GM06990 (cell line): ENCODE data around the gene SPATA45.
"Not testable (repeated sequence)": the region's sequence is repeated elsewhere in the genome, so short reads cannot be mapped to it uniquely, and the experiment has no call there.

Experiments
- DNase-seq: peaks from one replicate; pipeline ENCODE4 v3.0.0-alpha.2; 2011; ENCODE audit not compliant: insufficient read length; ENCODE audit errors: extremely low read depth
- H3K27me3 ChIP-seq: replicated peaks from 2 replicates; pipeline ENCODE4 v1.6.0; 2011; ENCODE audit warnings: low read length; ENCODE audit not compliant: control insufficient read depth, insufficient read depth
- H3K36me3 ChIP-seq: 2 replicates; pipeline ENCODE4 v1.5.1; 2011; ENCODE audit warnings: low read length; ENCODE audit not compliant: control insufficient read depth, insufficient read depth
- H3K4me3 ChIP-seq: replicated peaks from 2 replicates; pipeline ENCODE4 v1.5.1; 2011; ENCODE audit warnings: low read depth, mild to moderate bottlenecking, control low read depth, low read length
- CTCF ChIP-seq: IDR thresholded peaks from 2 replicates; pipeline ENCODE4 v1.5.1; 2011; ENCODE audit warnings: low read length, control low read depth, mild to moderate bottlenecking, inconsistent platforms; ENCODE audit not compliant: insufficient read depth, poor library complexity, severe bottlenecking

Gene SPATA45

GRCh38 chr1:212852105-212852688 is 4.7 kb upstream of the SPATA45 start:
- no peaks in the 10 kb centered on the region for H3K27me3 ChIP-seq
- no peak for TF ChIP-seq CTCF
- H3K36me3 ChIP-seq = peaks cover 2% of the 10 kb centered on the region; the same call in 1 of the 2 replicates
- DNase-seq = no peak
- no peak overlapping the region for H3K4me3 ChIP-seq

GRCh38 chr1:212844521-212844920 is 2.9 kb downstream of the SPATA45 start:
- H3K4me3 ChIP-seq, DNase-seq, H3K36me3 ChIP-seq, H3K27me3 ChIP-seq: not testable (repeated sequence)

GRCh38 chr1:212838145-212838544 is 9.3 kb downstream of the SPATA45 start:
- no peak for DNase-seq
- Histone ChIP-seq H3K36me3 (no peaks in the 10 kb centered on the region), H3K27me3 (no peaks in the 10 kb centered on the region), H3K4me3 (no peak overlapping the region)
- no peak for TF ChIP-seq CTCF

- not testable (repeated sequence) for H3K4me3 ChIP-seq, H3K27me3 ChIP-seq, H3K36me3 ChIP-seq
- DNase-seq = peak; percentile 35
Measured at GRCh38 chr1:212833211-212834207, 13.9 kb downstream of the SPATA45 start.

- no peak for DNase-seq
- Histone ChIP-seq H3K4me3 (no peak overlapping the region), H3K36me3 (no peaks in the 10 kb centered on the region), H3K27me3 (no peaks in the 10 kb centered on the region)
- no peak for TF ChIP-seq CTCF
Measured at GRCh38 chr1:212828395-212828794, 19.1 kb downstream of the SPATA45 start.

- DNase-seq = no peak
- no peak for TF ChIP-seq CTCF
- no peak overlapping the region for H3K4me3 ChIP-seq
- no peaks in the 10 kb centered on the region for H3K36me3 ChIP-seq
- no peaks in the 10 kb centered on the region for H3K27me3 ChIP-seq
Measured at GRCh38 chr1:212827831-212828278, 19.6 kb downstream of the SPATA45 start.
